H1 (cell line): ENCODE measurements around the gene FAR2. TPM values are rescaled to one million over a fixed set of nuclear protein-coding genes. Genes with fewer than 3 reads are reported as not detected.

ENCODE experiments used
- CTCF ChIA-PET: fragments of 300-600 bp; sonication (Branson Sonifier 250); formaldehyde crosslinking; loops from one replicate; lab custom pipeline; 2021; ENCODE audit not compliant: partially characterized antibody; lab: Charles Lee
- POLR2A ChIA-PET: fragments of 300-600 bp; sonication (Branson Sonifier 250); formaldehyde crosslinking; loops from one replicate; lab custom pipeline; 2021; ENCODE audit warnings: inconsistent platforms; ENCODE audit not compliant: partially characterized antibody; lab: Charles Lee
- DNase-seq, 2 experiments: peaks; one replicate each; pipeline versions ENCODE4 v3.0.0 to v3.0.0-alpha.2; 2010 to 2022; ENCODE audit warnings: low spot score in 2 of 2, low read depth in 1 of 2, mixed read lengths in 1 of 2
- FAIRE-seq: peaks from 2 replicates; lab custom pipeline; 2011; peaks lifted over from hg19 to GRCh38; lab: Jason Lieb, UNC
- H2AFZ ChIP-seq: 2 replicates; pipeline ENCODE4 v1.8.1; 2012; ENCODE audit warnings: low read length, inconsistent platforms
- H2AK5ac ChIP-seq: 2 replicates; pipeline ENCODE4 v1.6.1; 2013; ENCODE audit warnings: low read depth, low read length
- H2BK120ac ChIP-seq: replicated peaks from 2 replicates; pipeline ENCODE3; 2013; ENCODE audit warnings: low read depth, low read length, inconsistent platforms
- H2BK12ac ChIP-seq: 2 replicates; pipeline ENCODE4 v1.6.1; 2013; ENCODE audit warnings: low read depth, low read length
- H2BK15ac ChIP-seq: 2 replicates; pipeline ENCODE4 v1.6.1; 2013; ENCODE audit warnings: low read length
- H2BK20ac ChIP-seq: 2 replicates; pipeline ENCODE4 v1.6.1; 2013; ENCODE audit warnings: low read length
- H2BK5ac ChIP-seq: 2 replicates; pipeline ENCODE4 v1.6.1; 2013; ENCODE audit warnings: low read depth, low read length
- H3K14ac ChIP-seq: 2 replicates; pipeline ENCODE4 v1.6.1; 2013; ENCODE audit warnings: inconsistent platforms; ENCODE audit not compliant: insufficient read length
- H3K18ac ChIP-seq: 2 replicates; pipeline ENCODE4 v1.6.1; 2013; ENCODE audit warnings: low read length; ENCODE audit errors: extremely low read depth
- H3K23ac ChIP-seq: 2 replicates; pipeline ENCODE4 v1.6.1; 2013; ENCODE audit warnings: inconsistent platforms; ENCODE audit not compliant: insufficient read length
- H3K23me2 ChIP-seq: 2 replicates; pipeline ENCODE4 v1.6.1; 2013; ENCODE audit warnings: low read depth, low read length
- H3K27ac ChIP-seq: 2 replicates; pipeline ENCODE4 v1.6.1; 2011; ENCODE audit warnings: low read depth, low read length, inconsistent platforms
- H3K27me3 ChIP-seq, 4 experiments: replicated peaks in 1 of 4; 1 replicate in 1 of 4; 2 replicates in 3 of 4; pipeline versions ENCODE4 v1.6.1 to v1.8.1; 2011 to 2013; ENCODE audit warnings: low read length in 3 of 4, mild to moderate bottlenecking in 3 of 4, inconsistent platforms in 2 of 4, mixed read lengths in 2 of 4, moderate library complexity in 1 of 4; ENCODE audit not compliant: control insufficient read depth in 3 of 4, insufficient read depth in 3 of 4; ENCODE audit errors: extremely low read depth in 1 of 4
- H3K36me3 ChIP-seq, 4 experiments: 2 replicates each; pipeline versions ENCODE4 v1.6.1 to v1.8.1; 2011 to 2013; ENCODE audit warnings: mild to moderate bottlenecking in 4 of 4, low read length in 3 of 4, moderate library complexity in 2 of 4, control low read depth in 1 of 4, inconsistent platforms in 1 of 4; ENCODE audit not compliant: insufficient read depth in 4 of 4, control insufficient read depth in 2 of 4
- H3K4ac ChIP-seq: replicated peaks from 2 replicates; pipeline ENCODE3; 2013; ENCODE audit warnings: low read length, low read depth, mixed read lengths, inconsistent platforms; ENCODE audit not compliant: insufficient read length
- H3K4me1 ChIP-seq, 4 experiments: replicated peaks in 1 of 4; 1 replicate in 1 of 4; 2 replicates in 3 of 4; pipeline versions ENCODE4 v1.6.1 to v1.8.1; 2011 to 2013; ENCODE audit warnings: low read length in 3 of 4, inconsistent platforms in 2 of 4, mixed read lengths in 1 of 4; ENCODE audit not compliant: insufficient read depth in 4 of 4, control insufficient read depth in 3 of 4
- H3K4me2 ChIP-seq, 2 experiments: 2 replicates each; pipeline versions ENCODE4 v1.6.1 to v1.8.1; 2011 to 2013; ENCODE audit warnings: low read depth in 2 of 2, low read length in 2 of 2, control low read depth in 1 of 2, inconsistent platforms in 1 of 2, mild to moderate bottlenecking in 1 of 2; ENCODE audit not compliant: insufficient read depth in 1 of 2
- H3K4me3 ChIP-seq, 4 experiments: fragments of 200-600, 300-600 bp in 1 of 4; sonication (generic), shearing (Covaris generic), sonication (Bioruptor Twin) in 1 of 4; 2 replicates each; pipeline versions ENCODE4 v1.5.1 to v1.8.1; 2011 to 2016; ENCODE audit warnings: low read length in 4 of 4, low read depth in 3 of 4, control low read depth in 2 of 4, inconsistent platforms in 2 of 4, mild to moderate bottlenecking in 2 of 4, mixed read lengths in 1 of 4, moderate library complexity in 1 of 4; ENCODE audit not compliant: insufficient read depth in 2 of 4; ENCODE audit errors: extremely low read depth in 1 of 4
- H3K56ac ChIP-seq: replicated peaks from 2 replicates; pipeline ENCODE3; 2013; ENCODE audit warnings: low read depth, mild to moderate bottlenecking, mixed read lengths, low read length, inconsistent platforms; ENCODE audit not compliant: insufficient read length
- H3K79me1 ChIP-seq: 2 replicates; pipeline ENCODE4 v1.6.1; 2013; ENCODE audit warnings: low read depth, low read length, control low read depth
- H3K79me2 ChIP-seq, 2 experiments: 2 replicates each; pipeline versions ENCODE4 v1.6.1 to v1.8.1; 2012 to 2013; ENCODE audit warnings: low read length in 2 of 2, mild to moderate bottlenecking in 2 of 2, inconsistent platforms in 1 of 2; ENCODE audit not compliant: insufficient read depth in 2 of 2, control insufficient read depth in 1 of 2
- H3K9ac ChIP-seq, 4 experiments: replicated peaks in 1 of 4; 1 replicate in 1 of 4; 2 replicates in 3 of 4; pipeline versions ENCODE4 v1.6.1 to v1.8.1; 2011 to 2013; ENCODE audit warnings: low read depth in 3 of 4, low read length in 3 of 4, control low read depth in 2 of 4, mild to moderate bottlenecking in 2 of 4, moderate library complexity in 2 of 4, inconsistent platforms in 1 of 4; ENCODE audit errors: extremely low read depth in 1 of 4
- H3K9me3 ChIP-seq, 2 experiments: 2 replicates each; pipeline versions ENCODE4 v1.6.1 to v1.8.1; 2012 to 2013; ENCODE audit warnings: mild to moderate bottlenecking in 2 of 2, moderate library complexity in 2 of 2, control low read depth in 1 of 2, inconsistent platforms in 1 of 2, low read depth in 1 of 2, low read length in 1 of 2, mixed read lengths in 1 of 2; ENCODE audit not compliant: insufficient read depth in 2 of 2
- H4K20me1 ChIP-seq, 2 experiments: replicated peaks in 1 of 2; 2 replicates each; pipeline versions ENCODE3 to v1.8.1; 2011 to 2013; ENCODE audit warnings: inconsistent platforms in 2 of 2, low read length in 2 of 2, mild to moderate bottlenecking in 1 of 2; ENCODE audit not compliant: insufficient read depth in 2 of 2, control insufficient read depth in 1 of 2
- H4K5ac ChIP-seq: 2 replicates; pipeline ENCODE4 v1.6.1; 2013; ENCODE audit warnings: low read length, low read depth, mixed read lengths, inconsistent platforms; ENCODE audit not compliant: insufficient read length
- H4K8ac ChIP-seq: 2 replicates; pipeline ENCODE4 v1.8.0; 2013; ENCODE audit warnings: mild to moderate bottlenecking, moderate library complexity, low read length, inconsistent platforms; ENCODE audit not compliant: insufficient read depth; ENCODE audit errors: extremely low read depth
- H4K91ac ChIP-seq: replicated peaks from 2 replicates; pipeline ENCODE3; 2013; ENCODE audit warnings: low read length, mixed read lengths, inconsistent platforms; ENCODE audit not compliant: insufficient read length
- CBX8 ChIP-seq: fragments of 300-800, 300-1000 bp; sonication (generic); IDR thresholded peaks from 2 replicates; pipeline ENCODE4 v1.7.1; 2016; ENCODE audit warnings: low read depth, low read length, borderline replicate concordance
- FOSL1 ChIP-seq: IDR thresholded peaks from 2 replicates; pipeline ENCODE4 v1.6.1; 2011; ENCODE audit warnings: mild to moderate bottlenecking, low read depth, low read length, moderate library complexity; ENCODE audit not compliant: insufficient read depth
- GABPA ChIP-seq: IDR thresholded peaks from 2 replicates; pipeline ENCODE4 v1.6.1; 2011; ENCODE audit warnings: mild to moderate bottlenecking, low read length, moderate library complexity, borderline replicate concordance; ENCODE audit not compliant: insufficient read depth
- MAFK ChIP-seq: IDR thresholded peaks from 2 replicates; pipeline ENCODE4 v1.6.1; 2012; ENCODE audit warnings: low read depth, mild to moderate bottlenecking, improper control_type of control experiment, low read length
- NANOG ChIP-seq: IDR thresholded peaks from 2 replicates; pipeline ENCODE4 v1.6.1; 2011; ENCODE audit warnings: low read length, low read depth, mild to moderate bottlenecking, inconsistent platforms; ENCODE audit not compliant: insufficient read depth, poor library complexity, severe bottlenecking
- PHF8 ChIP-seq: fragments of 200-600 bp; sonication (generic); conservative IDR thresholded peaks from 2 replicates; pipeline ENCODE4 v1.7.1; 2012; ENCODE audit warnings: low read depth, mild to moderate bottlenecking, inconsistent platforms, low read length, moderate library complexity
- SIN3A ChIP-seq, 2 experiments: IDR thresholded peaks in 1 of 2; conservative IDR thresholded peaks in 1 of 2; 2 replicates each; pipeline ENCODE4 v1.6.1; 2011 to 2012; ENCODE audit warnings: low read length in 2 of 2, improper control_type of control experiment in 1 of 2, low read depth in 1 of 2, mild to moderate bottlenecking in 1 of 2
- SP4 ChIP-seq: IDR thresholded peaks from 2 replicates; pipeline ENCODE4 v1.6.1; 2012; ENCODE audit warnings: low read length, inconsistent platforms
- WGBS, 2 experiments: shearing (Covaris generic) in 1 of 2; methylation state at CpG; one replicate each; pipeline versions ENCODE4 v1.1.6 to v1.1.7; 2013 to 2015; ENCODE audit warnings: low lambda C conversion rate in 2 of 2, mixed read lengths in 2 of 2, inconsistent platforms in 1 of 2, low coverage in 1 of 2, missing lambda C conversion rate in 1 of 2; ENCODE audit not compliant: insufficient replicate concordance in 2 of 2, insufficient coverage in 1 of 2, insufficient read length in 1 of 2; ENCODE audit errors: extremely low coverage in 1 of 2, missing lambda C conversion rate in 1 of 2; 5-methylcytosine and 5-hydroxymethylcytosine counted together
- polyA plus RNA-seq, 7 experiments: library from polyadenylated mRNA; depleted of rRNA in 3 of 7; stranded (reverse) in 5 of 7; unstranded in 2 of 7; fragments of >200 nt in 5 of 7; fragments of 200-250 nt in 2 of 7; gene quantifications; 1 replicate in 5 of 7; 2 replicates in 1 of 7; 4 replicates in 1 of 7; pipeline versions ENCODE4 v1.2.1 to v1.2.3, GENCODE V29; 2011 to 2013; ENCODE audit warnings: missing spikeins in 2 of 7, mixed read lengths in 2 of 7
- total RNA-seq: library from RNA; stranded (reverse); fragmentation: NEBNext Ultra II Directional; extraction: Animal tissue kit (Norgen Biotek cat#: 25700); gene quantifications from 2 replicates; pipeline ENCODE4 v1.2.1, GENCODE V29; 2021
- TF ChIP-seq, protein P1 (sequence below): IDR thresholded peaks from 2 replicates; pipeline ENCODE4 v1.6.1; 2012; ENCODE audit warnings: low read length, inconsistent platforms

FAR2 gene
- total and polyA plus RNA-seq, 2 of the 8 experiments (the other 6 are each of a cell fraction or from before 2014, with no cell fraction given): 24.0 to 24.1 TPM

DNA sequence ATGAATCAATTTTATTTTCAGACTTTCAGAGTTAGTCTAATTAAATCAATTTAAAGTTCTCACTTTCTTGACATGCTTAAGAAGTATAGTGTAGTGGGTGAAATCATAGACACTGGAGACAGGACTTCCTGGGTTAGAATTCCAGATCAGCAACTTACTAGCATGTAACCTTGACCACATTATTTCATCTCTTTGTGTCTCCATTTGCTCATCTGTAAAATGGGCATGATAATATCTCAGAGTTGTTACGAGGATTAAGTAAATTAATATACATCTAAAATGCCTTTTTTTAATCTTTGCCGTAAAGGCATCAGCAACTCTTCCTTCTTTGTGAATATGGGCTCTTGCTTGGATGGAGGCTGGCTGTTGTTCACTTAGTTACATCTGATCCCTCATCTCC lies 233.2 kb downstream of the FAR2 start:
- no peak overlapping the region for H3K4ac ChIP-seq
- TF ChIP-seq SIN3A (conservative IDR thresholded peaks at IDR 0.05 in 1 of 2, IDR thresholded peaks at IDR 0.05 in 1 of 2; ENCODE audit: low read depth in 1 of 2, low read length in 2 of 2): no peak
- no peak for TF ChIP-seq GABPA
- TF ChIP-seq MAFK: no peak
- no peak for TF ChIP-seq CBX8
- TF ChIP-seq SP4: no peak
- TF ChIP-seq, protein P1, sequence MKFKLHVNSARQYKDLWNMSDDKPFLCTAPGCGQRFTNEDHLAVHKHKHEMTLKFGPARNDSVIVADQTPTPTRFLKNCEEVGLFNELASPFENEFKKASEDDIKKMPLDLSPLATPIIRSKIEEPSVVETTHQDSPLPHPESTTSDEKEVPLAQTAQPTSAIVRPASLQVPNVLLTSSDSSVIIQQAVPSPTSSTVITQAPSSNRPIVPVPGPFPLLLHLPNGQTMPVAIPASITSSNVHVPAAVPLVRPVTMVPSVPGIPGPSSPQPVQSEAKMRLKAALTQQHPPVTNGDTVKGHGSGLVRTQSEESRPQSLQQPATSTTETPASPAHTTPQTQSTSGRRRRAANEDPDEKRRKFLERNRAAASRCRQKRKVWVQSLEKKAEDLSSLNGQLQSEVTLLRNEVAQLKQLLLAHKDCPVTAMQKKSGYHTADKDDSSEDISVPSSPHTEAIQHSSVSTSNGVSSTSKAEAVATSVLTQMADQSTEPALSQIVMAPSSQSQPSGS: no peak
- no peak for TF ChIP-seq FOSL1
- no peak for TF ChIP-seq NANOG
- TF ChIP-seq PHF8: no peak
- H3K27ac ChIP-seq: no peak overlapping the region
- no peak overlapping the region for H2BK12ac ChIP-seq
- 0 out of 2 replicates have a peak, but pooled peaks cover 4% of the 10 kb centered on the region for H3K79me1 ChIP-seq
- no peak overlapping the region for H3K9ac ChIP-seq
- H3K23ac ChIP-seq: no peak overlapping the region
- H3K4me1 ChIP-seq: no peaks in the 10 kb centered on the region
- no peak overlapping the region for H3K18ac ChIP-seq
- WGBS, 2 experiments: 84% methylated on average over 2 of the region's 2 CpGs; no CpG with 5 or more reads in 1 of the 2 experiments
- H3K4me2 ChIP-seq: no peak overlapping the region
- H4K20me1 ChIP-seq: no peaks in the 10 kb centered on the region
- H3K23me2 ChIP-seq: no peaks in the 10 kb centered on the region; the same call in 1 of the 2 replicates
- H3K27me3 ChIP-seq: no peaks in the 10 kb centered on the region
- peak overlapping the region in 1 of 4 experiments; percentile 96; a peak in 1 of 8 replicates for H3K4me3 ChIP-seq
- no peak overlapping the region for H2AK5ac ChIP-seq
- H2BK120ac ChIP-seq: no peak overlapping the region
- H4K91ac ChIP-seq: no peak overlapping the region
- no peak overlapping the region for H4K8ac ChIP-seq
- peaks cover 0 to 36% of the 10 kb centered on the region in 2 experiments; a peak in 2 of 4 replicates for H3K79me2 ChIP-seq
- no peaks in the 10 kb centered on the region; a peak in 1 of 8 replicates for H3K36me3 ChIP-seq
- no peak overlapping the region for H4K5ac ChIP-seq
- ChIA-PET POLR2A (no interaction called here), CTCF (no interaction called here)
- H3K9me3 ChIP-seq: no peaks in the 10 kb centered on the region; a peak in 1 of 4 replicates
- no peak overlapping the region for H3K14ac ChIP-seq
- no peak overlapping the region for H2BK5ac ChIP-seq
- no peak overlapping the region for H2BK20ac ChIP-seq
- FAIRE-seq: no peak
- no peak overlapping the region for H2AFZ ChIP-seq
- no peak for DNase-seq
- H3K56ac ChIP-seq: no peak overlapping the region
- H2BK15ac ChIP-seq: no peak overlapping the region
